HG02885 (cell line): ENCODE results near the gene PABPC5.
A peak's percentile ranks its signal among the peaks of the same experiment; 100 is the strongest.

ENCODE experiments used
- ATAC-seq: cut with Tn5 transposase; IDR thresholded peaks from one replicate; pipeline ENCODE4 v1.9.1; 2021; ENCODE audit warnings: mild to moderate bottlenecking; ENCODE audit not compliant: unreplicated experiment, poor library complexity

Gene PABPC5

DNA sequence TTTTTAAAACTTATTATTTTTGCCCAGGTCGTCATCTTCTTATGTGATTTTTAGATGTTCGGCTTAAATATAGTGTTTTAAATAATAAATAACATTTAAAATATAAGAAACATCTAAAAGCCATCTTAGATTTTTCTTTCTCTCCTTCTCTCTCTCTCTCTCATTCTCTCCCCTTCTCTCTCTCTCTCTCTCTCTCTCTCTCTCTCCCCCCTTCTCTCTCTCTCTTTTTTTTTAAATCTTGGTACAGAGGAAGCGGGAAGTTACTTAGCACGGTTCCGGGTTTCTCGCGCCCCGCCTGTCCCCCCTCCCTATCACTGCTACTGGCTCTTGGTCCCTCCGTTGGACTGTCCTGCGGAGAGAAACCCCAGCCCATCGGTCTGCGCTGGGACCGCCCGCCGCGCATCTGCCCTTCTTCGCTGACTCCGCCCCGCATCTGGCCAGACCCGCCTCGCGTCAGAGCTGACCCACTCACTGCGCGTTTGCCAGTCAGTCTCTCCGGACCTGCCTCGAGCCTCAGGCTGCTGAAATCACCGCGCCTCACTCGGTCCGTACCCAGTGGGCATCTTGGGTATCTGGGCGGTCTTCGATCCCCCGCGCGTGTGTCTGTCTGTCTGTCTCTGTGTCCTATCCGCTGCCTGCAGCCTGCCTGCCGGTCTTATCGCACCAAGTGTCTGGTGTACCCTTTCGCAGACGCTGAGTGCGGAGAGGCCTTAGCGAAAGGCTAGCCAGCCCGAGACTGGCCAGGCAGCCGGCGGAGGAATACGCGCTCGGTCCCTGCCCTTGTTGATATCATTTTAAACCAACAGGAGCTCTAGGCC is at the start of gene PABPC5:
TSS of gene PABPC5 (plus strand) at position 489 of the 818 bp plus-strand sequence. CDS start 739 bp downstream, outside the sequence.
- no peak for ATAC-seq

DNA sequence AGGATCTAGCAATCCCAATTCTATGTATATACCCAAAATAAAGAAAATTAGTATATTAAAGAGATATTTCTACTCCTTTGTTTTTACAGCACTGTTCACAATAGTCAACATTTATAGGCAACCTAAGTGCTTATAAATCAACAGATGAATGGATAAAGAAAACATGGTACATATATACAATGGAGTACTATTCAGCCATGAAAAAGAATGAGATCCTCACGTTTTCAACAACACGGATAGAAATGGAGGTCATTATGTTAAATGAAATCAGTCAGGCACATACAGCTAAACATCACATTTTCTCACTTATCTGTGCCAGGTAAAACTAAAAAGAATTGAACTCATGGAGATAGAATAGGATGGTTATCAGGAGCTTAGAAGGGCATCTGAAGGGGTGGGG is 45.6 kb upstream of the PABPC5 start:
- ATAC-seq, result no peak

GRCh38 chrX:91414713-91415112 is 19.9 kb upstream of the PABPC5 start:
- ATAC-seq, result peak; percentile 77

DNA sequence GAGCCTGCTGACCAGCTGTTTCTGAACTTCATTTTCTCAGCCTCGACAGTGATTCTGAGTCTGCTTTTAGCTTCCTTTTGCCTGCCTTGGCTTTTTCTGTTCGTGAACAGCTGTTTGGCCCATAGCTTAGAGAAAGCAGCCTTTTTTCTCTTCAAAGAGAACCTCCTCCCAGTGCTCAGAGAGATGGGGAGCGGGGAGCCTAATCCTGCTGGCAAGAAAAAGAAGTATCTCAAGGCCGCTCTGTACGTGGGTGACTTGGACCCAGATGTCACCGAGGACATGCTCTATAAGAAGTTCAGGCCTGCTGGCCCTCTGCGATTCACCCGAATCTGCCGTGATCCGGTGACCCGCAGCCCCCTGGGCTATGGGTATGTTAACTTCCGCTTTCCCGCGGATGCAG is 756 bp downstream of the PABPC5 start:
- no peak for ATAC-seq
